IMR-90 (cell line): ENCODE results near the gene SLC16A9. TPM values are rescaled to one million over a fixed set of nuclear protein-coding genes. Genes with fewer than 3 reads are reported as not detected.

Experiments used
- ATAC-seq: fragments of 200-7000 bp; cut with Tn5 transposase; 2 replicates; pipeline ENCODE4 v1.9.1; 2020; ENCODE audit warnings: low read depth, mild to moderate bottlenecking, moderate library complexity
- BruUV-seq: library from RNA; stranded (reverse); fragments of 400-500 nt; replicated peaks from 2 replicates; lab custom pipeline; 2021; lab: Mats Ljungman, UMichigan
- CTCF ChIA-PET: fragments of 300-600 bp; formaldehyde crosslinking; extraction: SDS; loops from one replicate; lab custom pipeline; 2021; ENCODE audit warnings: antibody characterized with exemption; lab: Yijun Ruan, JAX
- POLR2A ChIA-PET: fragments of 300-600 bp; sonication (Branson Sonifier 250); formaldehyde crosslinking; loops from one replicate; lab custom pipeline; 2022; ENCODE audit warnings: antibody characterized with exemption; ENCODE audit not compliant: unreplicated experiment; lab: Charles Lee
- DNase-seq: peaks from one replicate; pipeline ENCODE4 v3.0.0; 2013
- H2AFZ ChIP-seq: replicated peaks from 2 replicates; pipeline ENCODE3; 2013; ENCODE audit warnings: low read length, mild to moderate bottlenecking; ENCODE audit not compliant: poor library complexity
- H2AK5ac ChIP-seq: 2 replicates; pipeline ENCODE4 v1.6.1; 2013; ENCODE audit warnings: low read depth, low read length, inconsistent platforms
- H2AK9ac ChIP-seq: replicated peaks from 2 replicates; pipeline ENCODE3; 2013; ENCODE audit warnings: mild to moderate bottlenecking, low read depth, low read length, moderate library complexity; ENCODE audit not compliant: poor library complexity
- H2BK120ac ChIP-seq: 2 replicates; pipeline ENCODE4 v1.6.1; 2013; ENCODE audit warnings: low read depth, low read length, inconsistent platforms
- H2BK15ac ChIP-seq: 3 replicates; pipeline ENCODE4 v1.6.1; 2013; ENCODE audit warnings: low read depth, low read length, inconsistent platforms
- H2BK20ac ChIP-seq: 2 replicates; pipeline ENCODE4 v1.6.1; 2013; ENCODE audit warnings: low read depth, mild to moderate bottlenecking, inconsistent platforms, low read length, moderate library complexity
- H2BK5ac ChIP-seq: 2 replicates; pipeline ENCODE4 v1.6.1; 2013; ENCODE audit warnings: mild to moderate bottlenecking, low read depth, low read length, inconsistent platforms; ENCODE audit not compliant: poor library complexity, severe bottlenecking
- H3K14ac ChIP-seq: replicated peaks from 2 replicates; pipeline ENCODE4 v1.6.1; 2013; ENCODE audit warnings: low read depth, low read length, inconsistent platforms
- H3K18ac ChIP-seq: 2 replicates; pipeline ENCODE4 v1.6.1; 2013; ENCODE audit warnings: low read depth, low read length, control low read depth
- H3K23ac ChIP-seq: 2 replicates; pipeline ENCODE4 v1.6.1; 2013; ENCODE audit warnings: low read depth, low read length, inconsistent platforms
- H3K27ac ChIP-seq: 2 replicates; pipeline ENCODE4 v1.5.1; 2013; ENCODE audit warnings: mild to moderate bottlenecking, control low read depth, low read length; ENCODE audit not compliant: insufficient read depth
- H3K27me3 ChIP-seq: 2 replicates; pipeline ENCODE4 v1.6.1; 2013; ENCODE audit warnings: low read length; ENCODE audit not compliant: control insufficient read depth, insufficient read depth
- H3K36me3 ChIP-seq: 2 replicates; pipeline ENCODE4 v1.6.1; 2013; ENCODE audit warnings: low read length, mixed read lengths; ENCODE audit not compliant: control insufficient read depth, insufficient read depth
- H3K4ac ChIP-seq: 2 replicates; pipeline ENCODE4 v1.6.1; 2013; ENCODE audit warnings: low read depth, low read length, inconsistent platforms
- H3K4me1 ChIP-seq: 2 replicates; pipeline ENCODE4 v1.6.1; 2013; ENCODE audit warnings: low read length, mixed read lengths; ENCODE audit not compliant: control insufficient read depth, insufficient read depth
- H3K4me2 ChIP-seq: 2 replicates; pipeline ENCODE4 v1.6.1; 2013; ENCODE audit warnings: low read depth, mild to moderate bottlenecking, control low read depth, low read length, moderate library complexity
- H3K4me3 ChIP-seq: 2 replicates; pipeline ENCODE4 v1.5.1; 2013; ENCODE audit warnings: low read depth, mild to moderate bottlenecking, control low read depth, low read length, moderate library complexity; ENCODE audit not compliant: insufficient read depth
- H3K56ac ChIP-seq: 2 replicates; pipeline ENCODE4 v1.6.1; 2013; ENCODE audit warnings: low read length, inconsistent platforms; ENCODE audit not compliant: insufficient read depth; ENCODE audit errors: extremely low read depth
- H3K79me1 ChIP-seq, 2 experiments: 2 replicates each; pipeline ENCODE4 v1.6.1; 2013; ENCODE audit warnings: low read length in 2 of 2, inconsistent platforms in 1 of 2, low read depth in 1 of 2
- H3K9ac ChIP-seq: 2 replicates; pipeline ENCODE4 v1.6.1; 2013; ENCODE audit warnings: low read depth, low read length, control low read depth
- H3K9me1 ChIP-seq: 2 replicates; pipeline ENCODE4 v1.6.1; 2013; ENCODE audit warnings: low read length, inconsistent platforms; ENCODE audit not compliant: insufficient read depth
- H3K9me3 ChIP-seq: 2 replicates; pipeline ENCODE4 v1.6.1; 2013; ENCODE audit warnings: low read length; ENCODE audit not compliant: control insufficient read depth, insufficient read depth
- H4K20me1 ChIP-seq: 2 replicates; pipeline ENCODE4 v1.6.1; 2013; ENCODE audit warnings: low read length, inconsistent platforms; ENCODE audit not compliant: insufficient read depth
- H4K5ac ChIP-seq: 2 replicates; pipeline ENCODE4 v1.6.1; 2013; ENCODE audit warnings: mild to moderate bottlenecking, low read depth, low read length, control low read depth
- H4K8ac ChIP-seq, 2 experiments: 2 replicates each; pipeline ENCODE4 v1.6.1; 2013; ENCODE audit warnings: low read depth in 2 of 2, low read length in 2 of 2, control low read depth in 1 of 2, inconsistent platforms in 1 of 2
- H4K91ac ChIP-seq: 2 replicates; pipeline ENCODE4 v1.6.1; 2013; ENCODE audit warnings: low read depth, low read length, inconsistent platforms; ENCODE audit not compliant: insufficient read depth
- CEBPB ChIP-seq: IDR thresholded peaks from 2 replicates; pipeline ENCODE4 v1.6.1; 2012; ENCODE audit warnings: low read depth, low read length, improper control_type of control experiment
- CHD1 ChIP-seq: IDR thresholded peaks from 2 replicates; pipeline ENCODE4 v1.6.1; 2012; ENCODE audit warnings: low read depth, low read length, improper control_type of control experiment
- MXI1 ChIP-seq: IDR thresholded peaks from 2 replicates; pipeline ENCODE4 v1.6.1; 2012; ENCODE audit warnings: low read depth, mild to moderate bottlenecking, low read length, moderate library complexity, borderline replicate concordance
- RFX5 ChIP-seq: IDR thresholded peaks from 2 replicates; pipeline ENCODE4 v1.8.0; 2012; ENCODE audit warnings: low read depth, mild to moderate bottlenecking, low read length, moderate library complexity
- SMC3 ChIP-seq: fragments of 150-350 bp; IDR thresholded peaks from 2 replicates; pipeline ENCODE4 v1.6.1; 2016; ENCODE audit warnings: low read depth, mild to moderate bottlenecking, antibody characterized with exemption, low read length, moderate library complexity
- WGBS, 2 experiments: methylation state at CpG; one replicate each; pipeline versions ENCODE4 v1.1.5 to v1.1.7; 2013; ENCODE audit warnings: missing lambda C conversion rate in 2 of 2; ENCODE audit not compliant: insufficient read length in 1 of 2; ENCODE audit errors: extremely low coverage in 2 of 2; 5-methylcytosine and 5-hydroxymethylcytosine counted together
- dilution Hi-C: fragments of 300-500 bp; cut with HindIII; formaldehyde crosslinking; loops from one replicate; pipeline ENCODE4 v1.14.3; 2018; ENCODE audit warnings: low sequenced_read_pairs; ENCODE audit not compliant: unreplicated experiment
- in situ Hi-C: fragments of 300-500 bp; cut with MboI; formaldehyde crosslinking; loops from 3 replicates; pipeline ENCODE4 v1.14.3; 2019; ENCODE audit warnings: low sequenced_read_pairs, inconsistent platforms, mixed read lengths
- intact Hi-C: fragments of 100-400 bp; cut with micrococcal nuclease; formaldehyde crosslinking; loops from 2 replicates; pipeline ENCODE4 v1.10.0; 2022
- polyA plus RNA-seq, 3 experiments: library from polyadenylated mRNA; depleted of rRNA; stranded (reverse); fragments of >200 nt; gene quantifications; 2 replicates each; pipeline ENCODE4 v1.2.3, GENCODE V29; 2012; ENCODE audit warnings: low replicate concordance in 1 of 3
- total RNA-seq: library from RNA; depleted of rRNA; stranded (reverse); fragments of >200 nt; gene quantifications from 2 replicates; pipeline ENCODE4 v1.2.3, GENCODE V29; 2012
- TF ChIP-seq, protein P1 (sequence below): conservative IDR thresholded peaks from 2 replicates; pipeline ENCODE4 v1.5.1; 2012; ENCODE audit warnings: mild to moderate bottlenecking, low read depth, low read length, improper control_type of control experiment

SLC16A9 gene
- total and polyA plus RNA-seq, 2 of the 4 experiments (the other 2 are of a cell fraction): 0.18 to 0.26 TPM

- dilution Hi-C loops (no loop called here), in situ Hi-C loops (loop anchor here (25.0 kb wide), 3 partner anchors 388 to 788 kb away; no protein-coding TSS in a partner anchor), intact Hi-C loops (no loop called here)
- no peak overlapping the region for H3K14ac ChIP-seq
- H3K27ac ChIP-seq: no peak overlapping the region
- H2AFZ ChIP-seq: no peak overlapping the region
- no peak overlapping the region for H4K5ac ChIP-seq
- no peak overlapping the region for H3K4me2 ChIP-seq
- no peak overlapping the region for H3K18ac ChIP-seq
- H2BK120ac ChIP-seq: no peak overlapping the region
- H2BK20ac ChIP-seq: no peak overlapping the region
- H2AK5ac ChIP-seq: no peak overlapping the region
- no peaks in the 10 kb centered on the region; the same call in 1 of the 2 replicates for H3K9me3 ChIP-seq
- no peak overlapping the region for H3K23ac ChIP-seq
- H4K8ac ChIP-seq: no peak overlapping the region
- DNase-seq (no peak), ATAC-seq (no peak)
- no peak overlapping the region for H3K56ac ChIP-seq
- H3K9me1 ChIP-seq: no peaks in the 10 kb centered on the region
- no CpG with 5 or more reads among the region's 7 CpGs for WGBS, 2 experiments
- no peak overlapping the region for H2BK15ac ChIP-seq
- no peaks in the 10 kb centered on the region for H3K79me1 ChIP-seq
- H3K4me1 ChIP-seq: no peaks in the 10 kb centered on the region
- no peak for TF ChIP-seq MXI1
- no peak for TF ChIP-seq CEBPB
- TF ChIP-seq SMC3: no peak
- TF ChIP-seq RFX5: no peak
- TF ChIP-seq CHD1: no peak
- TF ChIP-seq, protein P1, sequence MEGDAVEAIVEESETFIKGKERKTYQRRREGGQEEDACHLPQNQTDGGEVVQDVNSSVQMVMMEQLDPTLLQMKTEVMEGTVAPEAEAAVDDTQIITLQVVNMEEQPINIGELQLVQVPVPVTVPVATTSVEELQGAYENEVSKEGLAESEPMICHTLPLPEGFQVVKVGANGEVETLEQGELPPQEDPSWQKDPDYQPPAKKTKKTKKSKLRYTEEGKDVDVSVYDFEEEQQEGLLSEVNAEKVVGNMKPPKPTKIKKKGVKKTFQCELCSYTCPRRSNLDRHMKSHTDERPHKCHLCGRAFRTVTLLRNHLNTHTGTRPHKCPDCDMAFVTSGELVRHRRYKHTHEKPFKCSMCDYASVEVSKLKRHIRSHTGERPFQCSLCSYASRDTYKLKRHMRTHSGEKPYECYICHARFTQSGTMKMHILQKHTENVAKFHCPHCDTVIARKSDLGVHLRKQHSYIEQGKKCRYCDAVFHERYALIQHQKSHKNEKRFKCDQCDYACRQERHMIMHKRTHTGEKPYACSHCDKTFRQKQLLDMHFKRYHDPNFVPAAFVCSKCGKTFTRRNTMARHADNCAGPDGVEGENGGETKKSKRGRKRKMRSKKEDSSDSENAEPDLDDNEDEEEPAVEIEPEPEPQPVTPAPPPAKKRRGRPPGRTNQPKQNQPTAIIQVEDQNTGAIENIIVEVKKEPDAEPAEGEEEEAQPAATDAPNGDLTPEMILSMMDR: no peak
- H2BK5ac ChIP-seq: no peak overlapping the region
- no peaks in the 10 kb centered on the region for H3K36me3 ChIP-seq
- H3K4ac ChIP-seq: no peak overlapping the region
- no TSS peak for BruUV-seq
- no peak overlapping the region for H3K4me3 ChIP-seq
- H2AK9ac ChIP-seq: no peak overlapping the region
- ChIA-PET POLR2A (no interaction called here), CTCF (no interaction called here)
- H3K27me3 ChIP-seq: no peaks in the 10 kb centered on the region
- H4K91ac ChIP-seq: no peak overlapping the region
- H3K9ac ChIP-seq: no peak overlapping the region
- no peaks in the 10 kb centered on the region for H4K20me1 ChIP-seq
Measured at GRCh38 chr10:59649606-59650346, 59.9 kb downstream of the SLC16A9 start.
